Right cardiac atrium (tissue), 5 donors: ENCODE results near the gene INPP5B. TPM values are rescaled to one million over a fixed set of nuclear protein-coding genes. Genes with fewer than 3 reads are reported as not detected.

Experiments used
- ATAC-seq, 2 donors: fragments of 200-7000 bp; cut with Tn5 transposase; one replicate each; pipeline versions ENCODE4 v1.8.0 to v1.9.1; 2020; ENCODE audit warnings: moderate library complexity in 2 of 2, mild to moderate bottlenecking in 1 of 2
- DNase-seq, 3 donors: peaks; one replicate each; pipeline ENCODE4 v3.0.0-alpha.2; 2020
- H3K27ac ChIP-seq: one replicate; pipeline ENCODE4 v1.5.1; 2013; ENCODE audit warnings: mild to moderate bottlenecking, low read length, control low read depth, moderate library complexity
- H3K27me3 ChIP-seq: one replicate; pipeline ENCODE4 v1.6.1; 2013; ENCODE audit not compliant: control insufficient read depth, insufficient read depth
- H3K4me1 ChIP-seq: one replicate; pipeline ENCODE4 v1.6.1; 2013; ENCODE audit warnings: low read length; ENCODE audit not compliant: control insufficient read depth, insufficient read depth
- H3K4me3 ChIP-seq: one replicate; pipeline ENCODE4 v1.5.1; 2013; ENCODE audit warnings: low read length, control low read depth
- H3K9me3 ChIP-seq: one replicate; pipeline ENCODE4 v1.6.1; 2013; ENCODE audit warnings: low read length; ENCODE audit not compliant: control insufficient read depth
- WGBS: extraction: QIAGEN DNeasy Blood & Tissue Kit; methylation state at CpG from one replicate; pipeline ENCODE4 v1.1.7; 2013; 5-methylcytosine and 5-hydroxymethylcytosine counted together
- intact Hi-C, 4 donors: fragments of 100-400 bp; cut with DNase I; formaldehyde crosslinking; loops; one replicate each; pipeline versions ENCODE4 v1.11.0 to v1.14.0; 2022 to 2023
- polyA plus RNA-seq: library from polyadenylated mRNA; stranded (reverse); fragments of 200-250 nt; gene quantifications from one replicate; pipeline ENCODE4 v1.2.3, GENCODE V29; 2013
- total RNA-seq, 4 donors: library from RNA; stranded (reverse); fragmentation: NEBNext Ultra II Directional; extraction: Animal tissue kit (Norgen Biotek cat#: 25700); gene quantifications; one replicate each; pipeline ENCODE4 v1.2.1, GENCODE V29; 2021
- donor health status: healthy with polysubstance abuse.
- donor health status: DM: no; HTN: yes; CAD: no.
- donor health status: DM: no; HTN: no; CAD: no.
- donor health status: DM: no; HTN: yes; CAD: no; lungs with severe emphysema.
- donor health status: DM: yes; HTN: yes; CAD: no.

INPP5B gene
- total and polyA plus RNA-seq, 5 donors: 11.7 to 22.4 (median 16.8) TPM

DNA sequence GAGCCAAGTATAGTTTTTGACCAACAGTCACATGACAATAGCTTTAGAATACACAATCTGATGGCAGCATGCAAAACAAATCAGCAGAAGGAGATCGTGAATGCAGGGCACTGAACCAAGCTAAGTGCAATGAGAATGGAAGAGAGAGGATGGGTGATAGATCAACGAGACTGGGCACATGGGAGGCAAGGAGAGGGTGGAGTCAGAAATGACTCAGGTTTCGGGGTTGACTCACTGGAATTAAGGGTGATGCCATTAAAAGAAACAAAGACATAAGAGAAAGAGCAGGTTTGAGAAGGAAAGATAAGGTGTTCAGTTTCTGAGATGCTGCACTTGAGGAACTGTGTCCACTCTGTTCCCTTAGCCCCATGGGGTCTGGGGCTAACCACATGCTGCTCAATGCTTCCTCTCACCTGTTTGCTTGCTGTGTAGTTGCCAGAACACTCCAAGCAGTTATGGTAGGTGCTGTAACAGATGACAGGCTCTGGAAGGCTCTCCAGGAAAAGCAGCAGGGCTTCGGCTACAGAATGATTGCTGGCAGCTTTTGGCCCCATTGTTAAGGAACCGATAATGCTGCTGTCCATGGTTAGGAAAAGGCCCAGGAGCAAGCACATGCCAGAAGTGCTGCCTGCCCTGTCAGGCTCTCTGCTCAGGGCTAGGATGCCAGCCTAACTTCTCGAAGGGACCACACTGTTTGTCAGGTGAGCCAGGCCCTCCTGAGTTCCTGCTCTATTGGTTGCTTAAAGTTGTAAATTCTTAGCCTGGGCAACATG lies 81.3 kb downstream of the INPP5B start:
- Histone ChIP-seq H3K4me1 (no peaks in the 10 kb centered on the region), H3K27ac (no peak overlapping the region), H3K9me3 (no peaks in the 10 kb centered on the region), H3K4me3 (no peak overlapping the region), H3K27me3 (no peaks in the 10 kb centered on the region)
- ATAC-seq: no peak
- intact Hi-C loops: no loop called here
- no peak for DNase-seq
- WGBS: 87% methylated on average over 6 of the region's 6 CpGs

DNA sequence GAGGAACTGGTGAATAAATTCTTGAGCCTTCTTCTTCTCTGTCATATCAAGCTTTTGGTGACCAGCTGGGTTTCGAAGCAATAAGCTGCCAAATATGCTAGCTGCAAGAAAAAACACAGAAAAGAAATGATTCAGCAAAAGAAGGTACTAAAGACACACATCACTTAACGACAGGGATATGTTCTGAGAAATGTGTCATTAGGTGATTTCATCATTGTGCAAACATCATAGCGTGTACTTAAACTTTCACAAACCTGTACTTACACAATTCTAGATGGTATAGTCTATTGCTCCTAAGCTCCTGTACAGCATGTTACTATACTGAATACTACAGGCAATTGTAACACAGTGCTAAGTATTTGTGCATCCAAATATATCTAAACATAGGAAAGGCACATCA lies 84.5 kb downstream of the INPP5B start:
- Histone ChIP-seq H3K27me3 (no peaks in the 10 kb centered on the region), H3K27ac (no peak overlapping the region), H3K4me3 (no peak overlapping the region), H3K9me3 (no peaks in the 10 kb centered on the region), H3K4me1 (no peaks in the 10 kb centered on the region)
- intact Hi-C loops: no loop called here
- WGBS: 83% methylated on average over 3 of the region's 3 CpGs
- no peak for ATAC-seq
- DNase-seq: no peak

DNA sequence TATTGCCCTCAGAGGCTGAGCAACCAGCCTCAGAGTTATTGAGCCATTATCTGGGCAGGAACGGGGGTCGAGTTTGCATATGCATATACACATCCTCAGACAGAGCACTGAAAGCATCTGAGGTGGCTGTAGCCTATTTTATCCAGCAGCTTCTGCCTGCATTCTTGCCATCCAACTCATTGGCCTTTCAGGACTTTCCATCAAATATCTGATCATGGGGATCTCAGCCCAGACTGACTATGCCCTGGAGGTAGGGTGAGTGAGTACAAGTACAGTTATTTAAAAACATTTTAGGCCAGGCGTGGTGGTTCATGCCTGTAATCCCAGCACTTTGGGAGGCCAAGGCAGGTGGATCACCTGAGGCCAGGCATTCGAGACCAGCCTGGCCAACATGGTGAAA lies 85.7 kb downstream of the INPP5B start:
- intact Hi-C loops: no loop called here
- WGBS: 90% methylated on average over 4 of the region's 4 CpGs
- Histone ChIP-seq H3K27me3 (no peaks in the 10 kb centered on the region), H3K4me1 (no peaks in the 10 kb centered on the region), H3K9me3 (no peaks in the 10 kb centered on the region), H3K27ac (no peak overlapping the region), H3K4me3 (no peak overlapping the region)
- DNase-seq: no peak
- ATAC-seq: no peak

DNA sequence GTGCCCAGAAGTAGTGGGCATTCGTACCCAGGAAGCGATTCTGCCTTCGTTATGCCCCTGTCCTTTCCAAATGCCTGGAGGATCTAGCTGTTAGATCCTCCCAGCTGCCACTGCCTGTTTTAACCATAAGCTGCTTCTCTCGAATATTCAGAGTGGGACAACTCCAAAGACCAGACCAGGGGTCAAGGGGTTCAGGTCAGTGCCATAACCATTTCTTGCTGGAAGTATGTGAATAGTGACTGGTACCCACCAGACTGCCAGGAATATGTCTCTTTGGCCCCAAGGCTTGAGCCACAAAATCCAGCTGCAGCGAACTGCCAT lies 86.5 kb downstream of the INPP5B start:
- H3K27me3 ChIP-seq: no peaks in the 10 kb centered on the region
- no peak for DNase-seq
- intact Hi-C loops: no loop called here
- ATAC-seq: no peak
- peak overlapping the region; percentile 46 for H3K27ac ChIP-seq
- H3K9me3 ChIP-seq: no peaks in the 10 kb centered on the region
- H3K4me3 ChIP-seq: peak overlapping the region; percentile 92
- WGBS: 25% methylated on average over 5 of the region's 5 CpGs
- H3K4me1 ChIP-seq: no peaks in the 10 kb centered on the region

DNA sequence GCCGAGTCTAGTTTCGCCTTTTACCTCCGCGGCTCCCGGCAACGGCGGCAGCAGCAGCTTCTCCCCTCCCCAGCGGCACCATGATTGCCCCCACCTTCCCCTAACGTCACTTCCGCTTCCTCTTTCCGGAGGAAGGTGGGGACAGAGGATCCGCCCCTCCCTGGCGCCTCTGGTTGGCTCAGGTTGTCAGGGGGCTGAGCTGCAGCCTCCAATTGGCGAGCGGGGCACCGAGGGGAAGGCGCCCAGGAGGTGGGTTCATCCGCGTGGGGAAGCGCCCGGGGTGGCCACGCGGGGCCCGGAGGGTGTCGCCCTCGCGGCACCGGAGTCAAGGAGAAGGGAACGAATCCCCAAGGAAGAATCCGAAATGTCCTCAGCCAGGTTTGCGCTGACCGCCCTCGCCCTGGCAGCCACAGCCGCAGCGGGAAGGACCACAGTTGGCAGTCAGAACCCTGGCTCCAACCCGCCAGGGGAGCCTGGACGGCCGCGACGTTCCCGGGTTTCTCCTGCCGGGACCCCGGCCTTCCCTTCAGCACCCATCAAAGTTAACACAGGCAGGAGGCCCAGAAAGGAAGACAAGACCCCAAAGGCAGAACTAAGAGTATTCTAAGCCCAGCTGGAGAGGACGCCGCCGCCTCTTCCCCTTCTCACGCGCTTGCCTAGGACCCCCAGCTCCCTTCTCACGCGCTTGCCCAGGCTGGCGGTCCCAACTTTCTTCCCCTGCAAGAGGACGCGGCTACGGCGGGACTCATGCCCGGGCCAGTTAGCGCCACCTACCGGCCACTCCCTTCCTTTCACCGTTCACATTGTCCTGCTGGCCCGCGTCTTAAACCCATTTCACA lies 87.1 kb downstream of the INPP5B start, which contains the start of gene MTF1:
Gene MTF1 (minus strand): TSS at position 86 of the 839 bp plus-strand sequence. CDS start 1,934 bp downstream, outside the sequence.
- H3K27me3 ChIP-seq: no peaks in the 10 kb centered on the region
- peak within 1 kb of the TSS; percentile 92 for H3K4me3 ChIP-seq
- H3K27ac ChIP-seq: peak within 1 kb of the TSS; percentile 91
- no peaks in the 10 kb centered on the region for H3K9me3 ChIP-seq
- under 1% methylated on average over 61 of the region's 61 CpGs for WGBS
- intact Hi-C loops: loop anchor here in 1 of 4 donors (5.0 kb wide), 1 partner anchor 47 kb away; no protein-coding TSS in a partner anchor
- ATAC-seq (peak; percentile 99 to 100), DNase-seq (peak; percentile 98 to 99 (median 98))
- H3K4me1 ChIP-seq: no peaks in the 10 kb centered on the region

DNA sequence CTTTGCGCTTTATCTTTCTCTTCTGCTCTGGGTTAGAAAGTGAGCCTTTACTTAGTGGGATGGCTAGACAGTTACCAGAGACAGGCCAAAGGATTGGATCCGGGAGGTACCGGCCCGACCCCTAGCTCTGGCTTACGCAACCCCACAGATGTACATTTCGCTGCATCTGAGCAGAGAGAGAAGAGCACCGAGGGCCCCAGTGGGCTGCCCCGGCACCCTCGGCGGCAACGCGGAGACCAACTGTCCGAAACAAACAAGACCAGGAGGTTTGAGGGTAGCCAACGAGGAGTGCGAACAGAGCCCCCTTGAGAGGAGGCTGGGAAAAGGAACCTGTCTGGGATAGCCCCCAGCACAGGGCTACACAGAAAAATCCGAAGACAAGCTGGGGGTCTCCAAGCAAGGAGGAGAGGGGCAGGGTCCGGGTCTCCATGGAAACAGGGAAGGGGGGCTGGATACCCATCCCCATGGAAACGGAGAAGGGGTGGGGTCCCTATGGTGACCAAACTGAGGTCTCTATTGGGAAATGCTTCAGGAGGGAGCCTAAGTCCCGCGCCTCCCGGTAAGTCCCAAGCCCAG lies 87.8 kb downstream of the INPP5B start:
- intact Hi-C loops: loop anchor here in 1 of 4 donors (5.0 kb wide), 1 partner anchor 47 kb away; no protein-coding TSS in a partner anchor
- Histone ChIP-seq H3K27ac (peak overlapping the region; percentile 76), H3K27me3 (no peaks in the 10 kb centered on the region), H3K4me3 (peak overlapping the region; percentile 92), H3K9me3 (no peaks in the 10 kb centered on the region), H3K4me1 (no peaks in the 10 kb centered on the region)
- under 1% methylated on average over 21 of the region's 21 CpGs for WGBS
- ATAC-seq (peak; percentile 1 to 50), DNase-seq (no peak)

DNA sequence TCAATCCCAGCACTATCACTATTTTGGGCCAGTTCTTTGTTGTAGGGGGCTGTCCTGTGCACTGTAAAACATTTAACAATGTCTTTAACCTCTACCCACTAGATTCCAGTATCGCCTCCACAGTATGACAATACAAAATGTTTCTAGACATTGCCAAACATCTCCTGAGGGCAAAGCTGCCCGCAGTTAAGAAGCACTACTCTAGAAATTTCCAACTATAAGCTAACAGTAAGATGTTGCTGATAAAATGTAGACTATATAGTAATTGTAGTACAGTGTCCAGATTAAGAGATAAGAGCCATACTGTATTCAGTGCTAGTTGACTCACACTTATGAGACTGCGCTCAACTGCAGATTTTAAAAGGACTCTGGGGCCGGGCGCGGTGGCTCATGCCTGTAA lies 92.4 kb downstream of the INPP5B start:
- ATAC-seq (no peak), DNase-seq (no peak)
- H3K4me3 ChIP-seq: no peak overlapping the region
- H3K27ac ChIP-seq: no peak overlapping the region
- no peaks in the 10 kb centered on the region for H3K9me3 ChIP-seq
- no peaks in the 10 kb centered on the region for H3K27me3 ChIP-seq
- intact Hi-C loops: no loop called here
- H3K4me1 ChIP-seq: peaks cover 2% of the 10 kb centered on the region
- 96% methylated on average over 6 of the region's 6 CpGs for WGBS

DNA sequence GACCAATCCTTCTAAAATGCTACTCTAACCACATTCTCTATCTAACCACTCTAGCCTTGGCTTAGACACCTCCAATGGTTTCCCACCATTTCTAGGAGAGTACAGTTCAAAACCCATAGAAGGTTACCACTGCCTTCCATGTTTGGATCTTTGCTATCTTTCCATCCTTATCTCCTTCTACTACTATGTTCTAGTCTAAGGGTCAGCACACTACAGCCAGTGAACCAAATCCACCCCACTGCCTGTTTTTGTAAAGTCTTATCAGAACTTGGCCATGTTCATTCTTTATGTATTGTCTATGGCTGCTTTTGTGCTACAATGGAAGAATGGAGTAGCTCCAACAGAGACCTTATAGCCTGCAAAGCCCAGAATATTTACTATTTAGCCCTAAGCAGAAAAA lies 93.7 kb downstream of the INPP5B start:
- ATAC-seq (no peak), DNase-seq (no peak)
- peaks cover 2% of the 10 kb centered on the region for H3K4me1 ChIP-seq
- H3K27me3 ChIP-seq: no peaks in the 10 kb centered on the region
- no peaks in the 10 kb centered on the region for H3K9me3 ChIP-seq
- no peak overlapping the region for H3K4me3 ChIP-seq
- H3K27ac ChIP-seq: no peak overlapping the region
- intact Hi-C loops: no loop called here

DNA sequence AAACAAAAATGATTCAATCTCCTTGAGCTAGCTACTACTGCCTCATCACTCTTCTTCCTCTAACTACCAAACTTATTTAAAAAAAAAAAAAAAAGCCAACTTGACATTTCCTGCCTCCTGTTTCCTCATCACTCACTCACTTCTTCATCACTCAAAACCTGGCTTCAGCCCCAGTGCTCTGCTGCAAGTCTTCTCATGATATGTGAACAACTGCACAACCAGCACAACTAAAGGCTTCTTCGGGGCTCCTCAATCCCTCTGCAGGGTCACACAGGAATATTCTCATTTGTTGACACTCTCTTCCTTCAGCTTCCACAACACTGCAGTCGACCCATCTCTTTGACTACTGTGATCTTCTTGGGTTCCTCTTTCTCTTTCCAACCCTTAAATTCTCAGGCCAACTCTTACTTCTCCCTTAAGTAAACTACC lies 95.1 kb downstream of the INPP5B start:
- 74% methylated on average over 2 of the region's 2 CpGs for WGBS
- Histone ChIP-seq H3K4me1 (peaks cover 2% of the 10 kb centered on the region), H3K4me3 (no peak overlapping the region), H3K27ac (no peak overlapping the region), H3K9me3 (no peaks in the 10 kb centered on the region), H3K27me3 (no peaks in the 10 kb centered on the region)
- intact Hi-C loops: no loop called here
- ATAC-seq (peak in 1 of 2 donors; percentile 23), DNase-seq (no peak)

DNA sequence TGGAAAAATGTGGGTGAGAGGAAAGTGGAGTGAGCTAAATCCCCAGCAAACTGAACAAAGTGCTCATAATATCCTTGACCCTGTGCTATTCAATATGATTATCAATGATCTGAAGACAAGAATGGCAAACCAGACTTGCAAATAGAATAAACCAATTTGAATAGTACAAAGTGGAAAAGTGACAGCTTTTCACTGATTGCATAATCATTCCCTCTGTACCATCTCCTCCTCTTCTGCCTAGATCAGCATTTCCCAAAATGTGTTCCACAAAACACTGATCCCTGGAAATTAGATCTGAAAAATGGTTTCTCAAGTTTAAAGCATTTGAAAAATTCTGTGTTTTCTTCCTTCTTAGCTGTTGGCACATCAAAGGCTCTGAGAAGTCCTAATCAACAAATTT lies 95.6 kb downstream of the INPP5B start:
- intact Hi-C loops: no loop called here
- Histone ChIP-seq H3K27me3 (no peaks in the 10 kb centered on the region), H3K4me1 (peaks cover 2% of the 10 kb centered on the region), H3K27ac (no peak overlapping the region), H3K4me3 (no peak overlapping the region), H3K9me3 (no peaks in the 10 kb centered on the region)
- no peak for DNase-seq
- ATAC-seq: peak in 1 of 2 donors; percentile 41

DNA sequence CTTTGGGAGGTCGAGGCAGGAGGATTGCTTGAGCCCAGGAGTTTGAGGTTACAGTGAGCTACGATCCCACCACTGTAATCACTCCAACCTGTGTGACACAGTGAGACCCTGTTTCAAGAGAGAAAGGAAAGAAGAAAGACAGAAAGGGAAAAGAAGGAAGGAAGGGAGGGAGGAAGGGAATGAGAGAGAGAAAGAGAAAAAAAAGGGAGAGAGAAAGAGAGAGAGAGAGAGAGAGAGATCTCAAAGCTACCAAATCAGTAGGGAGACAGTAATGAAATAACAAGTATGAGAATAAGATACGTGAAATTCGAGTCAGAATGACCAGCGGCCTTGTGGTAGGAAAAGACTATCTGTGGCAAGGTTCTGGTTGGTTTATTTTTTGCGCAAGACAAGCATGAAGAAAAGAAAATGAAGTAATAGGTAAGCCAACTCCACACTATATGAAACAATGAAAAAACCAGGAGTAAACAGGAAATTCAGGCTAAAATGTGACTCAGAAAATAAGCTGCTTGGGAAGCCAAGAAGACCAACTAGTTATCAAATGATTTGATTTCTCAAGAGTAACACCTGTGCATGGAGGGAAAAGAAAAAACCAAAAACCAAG lies 96.4 kb downstream of the INPP5B start:
- no peak for DNase-seq
- no peaks in the 10 kb centered on the region for H3K9me3 ChIP-seq
- no peaks in the 10 kb centered on the region for H3K27me3 ChIP-seq
- no peak overlapping the region for H3K4me3 ChIP-seq
- ATAC-seq: no peak
- WGBS: 84% methylated on average over 6 of the region's 6 CpGs
- intact Hi-C loops: no loop called here
- H3K4me1 ChIP-seq: peaks cover 2% of the 10 kb centered on the region
- no peak overlapping the region for H3K27ac ChIP-seq
